ENCODE data around the gene TRPV4.

DNA sequence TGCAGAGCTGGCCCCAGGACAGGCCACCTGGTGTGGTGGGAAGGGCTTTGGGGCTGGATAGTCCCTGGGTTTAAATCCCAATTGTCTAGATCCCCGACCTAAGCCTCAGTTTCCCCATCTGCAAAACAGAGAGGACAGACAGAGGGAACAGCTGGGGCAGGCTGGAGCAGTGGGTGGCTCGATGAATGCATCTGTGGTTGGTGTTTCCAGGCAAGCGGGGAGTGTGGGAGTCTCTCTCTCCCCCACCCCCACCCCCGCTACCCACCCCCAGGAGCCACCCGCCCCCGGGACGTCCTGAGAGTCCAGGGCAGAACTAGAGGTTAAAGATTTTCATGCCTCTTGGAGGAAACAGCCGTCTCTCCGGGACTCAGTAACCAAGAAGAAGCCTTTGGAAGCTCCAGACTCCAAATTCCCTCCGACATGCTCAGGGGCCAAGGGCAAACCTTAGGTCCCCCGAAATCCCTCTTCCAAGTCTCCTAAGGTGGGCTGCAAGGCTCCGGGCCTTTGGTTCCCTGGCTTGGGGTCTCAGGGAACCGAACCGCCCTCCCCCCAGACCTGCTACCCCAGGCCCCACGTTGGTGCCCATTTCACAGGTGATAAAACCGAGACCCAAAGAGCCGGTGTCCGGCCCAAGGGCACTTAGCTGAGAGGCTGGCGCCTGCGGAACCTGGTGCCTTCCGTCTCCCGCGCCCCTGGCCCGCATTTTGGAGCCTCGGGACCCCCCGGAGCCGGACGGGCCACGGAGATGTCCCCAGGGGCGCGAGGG lies 474 bp downstream of the TRPV4 start:
- TF ChIP-seq POLR2A (IDR thresholded peaks at IDR 0.05) = no peak
- TF ChIP-seq, protein P1, sequence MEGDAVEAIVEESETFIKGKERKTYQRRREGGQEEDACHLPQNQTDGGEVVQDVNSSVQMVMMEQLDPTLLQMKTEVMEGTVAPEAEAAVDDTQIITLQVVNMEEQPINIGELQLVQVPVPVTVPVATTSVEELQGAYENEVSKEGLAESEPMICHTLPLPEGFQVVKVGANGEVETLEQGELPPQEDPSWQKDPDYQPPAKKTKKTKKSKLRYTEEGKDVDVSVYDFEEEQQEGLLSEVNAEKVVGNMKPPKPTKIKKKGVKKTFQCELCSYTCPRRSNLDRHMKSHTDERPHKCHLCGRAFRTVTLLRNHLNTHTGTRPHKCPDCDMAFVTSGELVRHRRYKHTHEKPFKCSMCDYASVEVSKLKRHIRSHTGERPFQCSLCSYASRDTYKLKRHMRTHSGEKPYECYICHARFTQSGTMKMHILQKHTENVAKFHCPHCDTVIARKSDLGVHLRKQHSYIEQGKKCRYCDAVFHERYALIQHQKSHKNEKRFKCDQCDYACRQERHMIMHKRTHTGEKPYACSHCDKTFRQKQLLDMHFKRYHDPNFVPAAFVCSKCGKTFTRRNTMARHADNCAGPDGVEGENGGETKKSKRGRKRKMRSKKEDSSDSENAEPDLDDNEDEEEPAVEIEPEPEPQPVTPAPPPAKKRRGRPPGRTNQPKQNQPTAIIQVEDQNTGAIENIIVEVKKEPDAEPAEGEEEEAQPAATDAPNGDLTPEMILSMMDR (IDR thresholded peaks at IDR 0.05) = no peak
